ENCODE results near the gene GABRB3.

DNA sequence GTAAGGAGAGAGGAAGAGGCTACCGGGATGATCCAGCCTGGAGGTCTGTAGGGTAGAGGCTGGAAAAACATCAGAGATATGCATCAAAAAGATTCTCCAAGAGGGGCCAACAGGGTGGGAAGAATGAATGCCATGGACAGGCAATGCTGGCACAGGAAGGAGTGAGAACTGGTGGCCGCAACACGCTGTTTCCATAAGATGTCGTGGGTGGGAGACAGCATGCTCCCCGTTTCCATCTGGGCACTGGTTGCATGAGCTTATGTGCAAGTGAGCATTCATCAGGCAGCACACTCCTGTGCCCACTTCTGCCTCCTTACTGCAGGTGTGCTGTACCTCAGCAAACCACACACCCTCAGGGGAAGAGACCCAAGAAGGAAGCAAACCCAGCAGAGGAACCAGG is 59.4 kb downstream of the GABRB3 start:
- TF ChIP-seq, protein P1, sequence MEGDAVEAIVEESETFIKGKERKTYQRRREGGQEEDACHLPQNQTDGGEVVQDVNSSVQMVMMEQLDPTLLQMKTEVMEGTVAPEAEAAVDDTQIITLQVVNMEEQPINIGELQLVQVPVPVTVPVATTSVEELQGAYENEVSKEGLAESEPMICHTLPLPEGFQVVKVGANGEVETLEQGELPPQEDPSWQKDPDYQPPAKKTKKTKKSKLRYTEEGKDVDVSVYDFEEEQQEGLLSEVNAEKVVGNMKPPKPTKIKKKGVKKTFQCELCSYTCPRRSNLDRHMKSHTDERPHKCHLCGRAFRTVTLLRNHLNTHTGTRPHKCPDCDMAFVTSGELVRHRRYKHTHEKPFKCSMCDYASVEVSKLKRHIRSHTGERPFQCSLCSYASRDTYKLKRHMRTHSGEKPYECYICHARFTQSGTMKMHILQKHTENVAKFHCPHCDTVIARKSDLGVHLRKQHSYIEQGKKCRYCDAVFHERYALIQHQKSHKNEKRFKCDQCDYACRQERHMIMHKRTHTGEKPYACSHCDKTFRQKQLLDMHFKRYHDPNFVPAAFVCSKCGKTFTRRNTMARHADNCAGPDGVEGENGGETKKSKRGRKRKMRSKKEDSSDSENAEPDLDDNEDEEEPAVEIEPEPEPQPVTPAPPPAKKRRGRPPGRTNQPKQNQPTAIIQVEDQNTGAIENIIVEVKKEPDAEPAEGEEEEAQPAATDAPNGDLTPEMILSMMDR (conservative IDR thresholded peaks at IDR 0.05 in 1 of 2, IDR thresholded peaks at IDR 0.05 in 1 of 2; ENCODE audit: extremely low read depth in 1 of 2, insufficient read depth in 1 of 2, low read depth in 1 of 2, low read length in 2 of 2) = no peak
- TF ChIP-seq EZH2 (IDR thresholded peaks at IDR 0.05; ENCODE audit: borderline replicate concordance, low read length) = no peak
